K562 (cell line): Measurements from ENCODE around the gene RNF26. TPM values are rescaled to one million over a fixed set of nuclear protein-coding genes. Genes with fewer than 3 reads are reported as not detected.

ENCODE experiments used
- ATAC-seq: fragments of 200-7000 bp; cut with Tn5 transposase; 3 replicates; pipeline ENCODE4 v1.9.1; 2020; ENCODE audit warnings: moderate library complexity
- BruUV-seq: library from RNA; stranded (reverse); fragments of 400-500 nt; replicated peaks from 2 replicates; lab custom pipeline; 2021; lab: Mats Ljungman, UMichigan
- CTCF ChIA-PET: fragments of 300-600 bp; formaldehyde crosslinking; extraction: SDS; loops from one replicate; lab custom pipeline; 2021; ENCODE audit warnings: low intra/inter-chr PET ratio; lab: Yijun Ruan, JAX
- POLR2A ChIA-PET: fragments of 300-600, 350-650 bp; sonication (Branson Sonifier 250); formaldehyde crosslinking; extraction: SDS; loops from one replicate; lab custom pipeline; 2021; ENCODE audit warnings: antibody characterized with exemption, inconsistent platforms; lab: Yijun Ruan, JAX
- DNase-seq, 4 experiments: peaks; one replicate each; pipeline versions ENCODE4 v3.0.0 to v3.0.0-alpha.2; 2011 to 2018; ENCODE audit warnings: low spot score in 3 of 4, mixed read lengths in 3 of 4; ENCODE audit errors: extremely low read depth in 1 of 4
- FAIRE-seq: peaks from 2 replicates; lab custom pipeline; 2011; peaks lifted over from hg19 to GRCh38; lab: Jason Lieb, UNC
- H2AFZ ChIP-seq: 2 replicates; pipeline ENCODE4 v1.6.0; 2011; ENCODE audit warnings: low read depth, low read length, control low read depth, inconsistent platforms
- H3K27ac ChIP-seq: fragments of 200-600 bp; 3 replicates; pipeline ENCODE4 v1.8.0; 2011; ENCODE audit warnings: low read depth, mild to moderate bottlenecking, control low read depth, inconsistent platforms, low read length, moderate library complexity, mixed read lengths; ENCODE audit errors: extremely low read depth
- H3K27me3 ChIP-seq, 2 experiments: fragments of 300-600 bp in 1 of 2; 2 replicates in 1 of 2; 3 replicates in 1 of 2; pipeline versions ENCODE4 v1.6.0 to v1.8.0; 2011; ENCODE audit warnings: inconsistent platforms in 2 of 2, low read length in 2 of 2, mild to moderate bottlenecking in 1 of 2, mixed read lengths in 1 of 2, moderate library complexity in 1 of 2; ENCODE audit not compliant: control insufficient read depth in 2 of 2, insufficient read depth in 2 of 2
- H3K36me3 ChIP-seq: fragments of 300-600 bp; 3 replicates; pipeline ENCODE4 v1.8.0; 2011; ENCODE audit warnings: mild to moderate bottlenecking, low read length, inconsistent platforms; ENCODE audit not compliant: control insufficient read depth, insufficient read depth
- H3K4me1 ChIP-seq, 2 experiments: fragments of 200-600 bp in 1 of 2; replicated peaks in 1 of 2; 2 replicates in 1 of 2; 3 replicates in 1 of 2; pipeline versions ENCODE4 v1.5.1 to v1.8.0; 2011; ENCODE audit warnings: inconsistent platforms in 2 of 2, low read length in 2 of 2, mild to moderate bottlenecking in 1 of 2, mixed read lengths in 1 of 2, moderate library complexity in 1 of 2; ENCODE audit not compliant: control insufficient read depth in 2 of 2, insufficient read depth in 2 of 2
- H3K4me2 ChIP-seq: 2 replicates; pipeline ENCODE4 v1.6.1; 2011; ENCODE audit warnings: low read length, control low read depth, inconsistent platforms, mixed read lengths; ENCODE audit not compliant: insufficient read depth
- H3K4me3 ChIP-seq: fragments of 200-600 bp; sonication (generic), shearing (Covaris generic); 2 replicates; pipeline ENCODE4 v1.5.1; 2016; ENCODE audit warnings: control low read depth, inconsistent platforms
- H3K79me2 ChIP-seq: fragments of 200-600 bp; 3 replicates; pipeline ENCODE4 v1.8.0; 2011; ENCODE audit warnings: low read length, inconsistent platforms; ENCODE audit not compliant: control insufficient read depth, insufficient read depth
- H3K9ac ChIP-seq, 2 experiments: 2 replicates each; pipeline versions ENCODE4 v1.6.0 to v1.6.1; 2011; ENCODE audit warnings: low read depth in 2 of 2, low read length in 2 of 2, control low read depth in 1 of 2, inconsistent platforms in 1 of 2, mild to moderate bottlenecking in 1 of 2, mixed read lengths in 1 of 2; ENCODE audit not compliant: insufficient read depth in 1 of 2
- H3K9me1 ChIP-seq: one replicate; pipeline ENCODE4 v1.6.0; 2011; ENCODE audit warnings: inconsistent platforms, mild to moderate bottlenecking, low read length, moderate library complexity; ENCODE audit not compliant: control insufficient read depth, insufficient read depth
- H3K9me3 ChIP-seq: replicated peaks from 2 replicates; pipeline ENCODE4 v1.5.1; 2011; ENCODE audit warnings: low read depth, low read length, inconsistent platforms; ENCODE audit not compliant: control insufficient read depth, insufficient read depth
- H4K20me1 ChIP-seq: replicated peaks from 2 replicates; pipeline ENCODE4 v1.6.1; 2011; ENCODE audit warnings: low read length, inconsistent platforms, mixed read lengths; ENCODE audit not compliant: control insufficient read depth, insufficient read depth
- CEBPB ChIP-seq: fragments of 450-650 bp; IDR thresholded peaks from 2 replicates; pipeline ENCODE4 v1.6.1; 2016; ENCODE audit warnings: missing genetic modification characterization, missing compliant biosample characterization
- KLF1 ChIP-seq: fragments of 450-650 bp; IDR thresholded peaks from 2 replicates; pipeline ENCODE4 v1.6.1; 2016; ENCODE audit warnings: missing genetic modification characterization, missing compliant biosample characterization
- ZNF282 ChIP-seq: sonication (generic); formaldehyde crosslinking; IDR thresholded peaks from 2 replicates; pipeline ENCODE4 v1.8.1; 2023; ENCODE audit warnings: missing genetic modification reagents
- WGBS: fragments of 100-300 bp; shearing (Covaris generic); methylation state at CpG from one replicate; pipeline ENCODE4 v1.1.6; 2016; ENCODE audit warnings: low coverage, mixed read lengths; ENCODE audit not compliant: insufficient coverage; ENCODE audit errors: missing lambda C conversion rate; 5-methylcytosine and 5-hydroxymethylcytosine counted together
- in situ Hi-C: fragments of 300-500 bp; cut with MboI; formaldehyde crosslinking; loops from 4 replicates; pipeline ENCODE4 v1.15.0; 2018; ENCODE audit warnings: inconsistent platforms, mixed read lengths
- intact Hi-C: fragments of 100-400 bp; cut with micrococcal nuclease; formaldehyde crosslinking; loops from 2 replicates; pipeline ENCODE4 v1.14.2; 2022
- polyA plus RNA-seq, 8 experiments: library from polyadenylated mRNA; depleted of rRNA in 4 of 8; stranded (reverse) in 5 of 8; unstranded in 3 of 8; fragments of >200 nt; fragmentation: Nextera tagmentation in 2 of 8; fragmentation: Illumina TruSeq in 1 of 8; extraction: Ambion mirVana in 2 of 8; extraction: Trizol in 1 of 8; gene quantifications; 2 replicates each; pipeline versions ENCODE4 v1.2.1 to v1.2.3, GENCODE V29; 2011 to 2014; ENCODE audit warnings: inconsistent platforms in 1 of 8, missing spikeins in 1 of 8
- total RNA-seq, 7 experiments: library from RNA; depleted of rRNA in 6 of 7; stranded (reverse); fragments of >200 nt in 6 of 7; fragmentation: Illumina TruSeq in 2 of 7; extraction: Trizol in 2 of 7; gene quantifications; 2 replicates each; pipeline versions ENCODE4 v1.2.1 to v1.2.3, GENCODE V29; 2011 to 2021; ENCODE audit warnings: low replicate concordance in 1 of 7
- TF ChIP-seq, protein P1 (sequence below): fragments of 450-650 bp; IDR thresholded peaks from 2 replicates; pipeline ENCODE4 v1.6.1; 2017; ENCODE audit warnings: antibody characterized with exemption

The RNF26 gene
- total and polyA plus RNA-seq, 9 of the 15 experiments (the other 6 are each of a cell fraction or from before 2014, with no cell fraction given) = 5.3 to 53.6 (median 12.7) TPM

DNA sequence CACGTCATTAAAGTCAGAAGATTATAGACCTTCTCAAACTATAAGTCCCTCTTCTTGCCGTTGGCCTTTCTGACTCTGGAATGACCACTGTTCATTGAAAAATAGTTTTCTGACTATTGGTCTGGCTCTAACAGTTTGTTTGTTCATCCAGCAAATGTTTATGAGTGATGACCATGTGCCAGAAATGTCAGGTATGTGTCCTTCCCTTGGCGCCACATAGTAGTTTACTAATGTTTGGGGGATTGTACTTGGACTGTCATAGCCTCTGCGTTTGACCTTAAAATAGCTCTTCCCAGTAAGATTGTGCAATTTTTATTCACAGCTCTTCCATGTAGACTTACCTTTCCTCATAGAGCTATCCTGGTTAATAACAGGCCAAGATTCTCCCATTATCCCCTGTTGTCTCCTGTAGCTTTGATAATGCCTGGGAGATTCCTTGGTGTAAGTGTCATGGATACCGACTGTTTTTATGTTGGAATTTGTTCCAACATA, 31.1 kb upstream of the RNF26 start:
- H3K27me3 ChIP-seq = no peaks in the 10 kb centered on the region
- H3K27ac ChIP-seq = no peak overlapping the region
- no peaks in the 10 kb centered on the region for H3K79me2 ChIP-seq
- H3K9ac ChIP-seq = no peak overlapping the region
- no peak overlapping the region for H3K4me3 ChIP-seq
- DNase-seq = no peak
- TF ChIP-seq CEBPB (tag) (peak; percentile 22; the same call in 1 of the 2 replicates), ZNF282 (CRISPR knock-in tag) (no peak)
- intact Hi-C loops (no loop called here), in situ Hi-C loops (no loop called here)
- no peak overlapping the region for H3K4me2 ChIP-seq
- no peaks in the 10 kb centered on the region for H4K20me1 ChIP-seq
- CTCF ChIA-PET = no interaction called here
- POLR2A ChIA-PET = interaction anchor here (2.1 kb wide), 1 partner anchor 14 kb away, joined by 5 read pairs; no protein-coding TSS in a partner anchor
- no peak for ATAC-seq
- no peaks in the 10 kb centered on the region for H3K9me1 ChIP-seq
- H3K9me3 ChIP-seq = no peaks in the 10 kb centered on the region
- 81% methylated on average over 5 of the region's 5 CpGs for WGBS
- peaks cover 77% of the 10 kb centered on the region for H3K36me3 ChIP-seq
- BruUV-seq = no TSS peak
- no peak for FAIRE-seq
- H3K4me1 ChIP-seq = no peaks in the 10 kb centered on the region; a peak in 1 of 5 replicates
- no peak overlapping the region for H2AFZ ChIP-seq

DNA sequence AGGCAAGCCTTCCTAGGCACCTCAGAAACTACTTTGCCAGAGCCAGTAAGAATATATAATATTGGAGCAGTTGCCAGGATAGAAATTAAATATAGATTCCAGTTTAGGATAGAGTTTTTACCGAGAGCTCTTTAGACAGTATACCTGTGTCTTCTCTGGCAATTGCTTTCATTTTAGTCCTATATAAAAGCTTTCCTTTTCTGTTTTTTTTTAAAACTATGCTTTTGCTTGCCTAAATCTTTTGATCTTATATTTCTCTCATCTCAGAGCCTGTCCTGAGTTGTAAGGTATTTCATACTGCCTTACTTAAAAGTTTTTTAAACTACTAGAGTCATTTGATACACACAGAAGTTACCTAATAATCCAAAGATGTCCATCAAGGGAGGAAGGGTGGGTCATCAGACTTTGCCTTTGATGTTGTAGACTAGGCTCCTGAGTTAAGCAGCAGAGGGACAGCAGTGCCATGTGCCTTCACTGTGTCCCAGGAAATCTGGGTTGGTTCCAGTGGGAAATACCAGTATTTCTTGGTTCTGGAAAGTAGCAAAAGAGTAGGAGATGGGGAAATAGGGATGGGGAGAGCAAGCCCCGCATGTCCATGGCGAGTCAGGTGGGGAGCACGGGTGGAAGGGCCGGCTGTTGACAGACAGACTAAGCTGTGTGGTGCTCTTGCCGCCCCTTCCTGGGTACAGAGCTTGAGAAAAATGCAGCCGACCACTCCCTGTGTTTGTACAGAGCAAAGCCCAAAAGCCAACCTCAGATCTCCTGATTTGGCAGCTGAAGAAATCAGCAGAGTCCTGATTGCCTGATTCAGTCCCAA, 28.6 kb upstream of the RNF26 start:
- Histone ChIP-seq H3K4me3 (no peak overlapping the region), H2AFZ (no peak overlapping the region), H3K4me2 (no peak overlapping the region), H3K79me2 (no peaks in the 10 kb centered on the region), H3K9me3 (no peaks in the 10 kb centered on the region), H3K4me1 (peaks cover 0 to 6% of the 10 kb centered on the region in 2 experiments; a peak in 2 of 5 replicates), H3K9ac (peak overlapping the region in 1 of 2 experiments; percentile 47; a peak in 1 of 4 replicates), H3K9me1 (no peaks in the 10 kb centered on the region), H3K36me3 (peaks cover 76% of the 10 kb centered on the region), H3K27me3 (no peaks in the 10 kb centered on the region), H4K20me1 (no peaks in the 10 kb centered on the region), H3K27ac (no peak overlapping the region)
- no peak for ATAC-seq
- CTCF ChIA-PET = no interaction called here
- no TSS peak for BruUV-seq
- in situ Hi-C loops (no loop called here), intact Hi-C loops (no loop called here)
- 81% methylated on average over 6 of the region's 7 CpGs for WGBS
- DNase-seq = no peak
- POLR2A ChIA-PET = interaction anchor here (0.5 to 1.2 kb wide), 5 partner anchors 10 to 183 kb away, joined by 3 to 5 read pairs (median 3); no protein-coding TSS in a partner anchor
- no peak for FAIRE-seq
- TF ChIP-seq, protein P1, sequence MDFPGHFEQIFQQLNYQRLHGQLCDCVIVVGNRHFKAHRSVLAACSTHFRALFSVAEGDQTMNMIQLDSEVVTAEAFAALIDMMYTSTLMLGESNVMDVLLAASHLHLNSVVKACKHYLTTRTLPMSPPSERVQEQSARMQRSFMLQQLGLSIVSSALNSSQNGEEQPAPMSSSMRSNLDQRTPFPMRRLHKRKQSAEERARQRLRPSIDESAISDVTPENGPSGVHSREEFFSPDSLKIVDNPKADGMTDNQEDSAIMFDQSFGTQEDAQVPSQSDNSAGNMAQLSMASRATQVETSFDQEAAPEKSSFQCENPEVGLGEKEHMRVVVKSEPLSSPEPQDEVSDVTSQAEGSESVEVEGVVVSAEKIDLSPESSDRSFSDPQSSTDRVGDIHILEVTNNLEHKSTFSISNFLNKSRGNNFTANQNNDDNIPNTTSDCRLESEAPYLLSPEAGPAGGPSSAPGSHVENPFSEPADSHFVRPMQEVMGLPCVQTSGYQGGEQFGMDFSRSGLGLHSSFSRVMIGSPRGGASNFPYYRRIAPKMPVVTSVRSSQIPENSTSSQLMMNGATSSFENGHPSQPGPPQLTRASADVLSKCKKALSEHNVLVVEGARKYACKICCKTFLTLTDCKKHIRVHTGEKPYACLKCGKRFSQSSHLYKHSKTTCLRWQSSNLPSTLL = no peak
- TF ChIP-seq KLF1 = no peak
